Sciatic nerve (tissue), 2 donors: ENCODE data around the gene WASF3. TPM values are rescaled to one million over a fixed set of nuclear protein-coding genes. Genes with fewer than 3 reads are reported as not detected.

Source experiments
- ATAC-seq: fragments of 200-7000 bp; cut with Tn5 transposase; one replicate; pipeline ENCODE4 v1.9.1; 2020; ENCODE audit warnings: mild to moderate bottlenecking, moderate library complexity
- DNase-seq: peaks from one replicate; pipeline ENCODE4 v3.0.0-alpha.2; 2020; ENCODE audit warnings: low spot score
- intact Hi-C: fragments of 100-400 bp; cut with DNase I; formaldehyde crosslinking; loops from one replicate; pipeline ENCODE4 v1.14.2; 2022
- total RNA-seq: library from RNA; stranded (reverse); fragmentation: NEBNext Ultra II Directional; extraction: Animal tissue kit (Norgen Biotek cat#: 25700); gene quantifications from one replicate; pipeline ENCODE4 v1.2.1, GENCODE V29; 2021
- donor health status: DM: no; HTN: no; CAD: no.
- donor health status: DM: no; HTN: no; CAD: no.

The WASF3 gene
- total RNA-seq, 1 donor from 2014 or later, result 33.3 TPM

DNA sequence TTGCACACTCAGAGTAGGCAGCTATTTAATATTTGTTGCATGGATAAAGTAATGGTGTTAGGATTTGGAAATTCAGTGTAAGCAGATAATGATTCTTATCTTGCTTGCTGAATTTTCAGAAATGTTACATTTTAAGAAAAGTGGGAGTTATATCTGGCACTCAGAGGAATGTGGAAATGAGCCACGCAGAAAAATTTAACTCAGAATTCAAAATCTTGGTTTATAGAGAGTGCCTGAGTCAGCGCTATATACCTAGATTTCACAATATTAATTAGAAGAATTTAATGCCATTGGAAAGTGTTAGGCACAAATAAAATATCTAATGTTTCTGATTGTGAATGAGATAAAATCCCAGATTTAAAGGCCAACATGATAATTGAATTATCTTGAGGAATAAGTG is 106.8 kb downstream of the WASF3 start:
- ATAC-seq (no peak), DNase-seq (no peak)
- intact Hi-C loops, result no loop called here

DNA sequence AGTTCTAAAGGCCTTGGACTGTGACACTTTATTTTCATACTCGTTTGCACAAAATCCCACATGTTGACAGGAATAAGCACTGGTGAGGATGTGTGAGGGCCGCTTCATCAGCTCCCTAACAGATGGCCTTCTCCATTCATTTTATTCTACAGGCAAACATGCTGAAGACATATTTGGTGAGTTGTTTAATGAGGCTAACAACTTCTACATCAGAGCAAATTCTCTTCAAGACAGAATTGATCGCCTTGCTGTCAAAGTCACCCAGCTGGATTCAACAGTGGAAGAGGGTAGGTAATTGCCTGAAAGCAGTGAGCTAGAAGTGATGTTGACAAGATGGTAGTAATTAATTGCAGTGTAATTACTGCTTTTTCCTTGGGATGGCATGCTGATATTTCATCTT is 107.4 kb downstream of the WASF3 start:
- ATAC-seq (no peak), DNase-seq (no peak)
- intact Hi-C loops, result no loop called here

DNA sequence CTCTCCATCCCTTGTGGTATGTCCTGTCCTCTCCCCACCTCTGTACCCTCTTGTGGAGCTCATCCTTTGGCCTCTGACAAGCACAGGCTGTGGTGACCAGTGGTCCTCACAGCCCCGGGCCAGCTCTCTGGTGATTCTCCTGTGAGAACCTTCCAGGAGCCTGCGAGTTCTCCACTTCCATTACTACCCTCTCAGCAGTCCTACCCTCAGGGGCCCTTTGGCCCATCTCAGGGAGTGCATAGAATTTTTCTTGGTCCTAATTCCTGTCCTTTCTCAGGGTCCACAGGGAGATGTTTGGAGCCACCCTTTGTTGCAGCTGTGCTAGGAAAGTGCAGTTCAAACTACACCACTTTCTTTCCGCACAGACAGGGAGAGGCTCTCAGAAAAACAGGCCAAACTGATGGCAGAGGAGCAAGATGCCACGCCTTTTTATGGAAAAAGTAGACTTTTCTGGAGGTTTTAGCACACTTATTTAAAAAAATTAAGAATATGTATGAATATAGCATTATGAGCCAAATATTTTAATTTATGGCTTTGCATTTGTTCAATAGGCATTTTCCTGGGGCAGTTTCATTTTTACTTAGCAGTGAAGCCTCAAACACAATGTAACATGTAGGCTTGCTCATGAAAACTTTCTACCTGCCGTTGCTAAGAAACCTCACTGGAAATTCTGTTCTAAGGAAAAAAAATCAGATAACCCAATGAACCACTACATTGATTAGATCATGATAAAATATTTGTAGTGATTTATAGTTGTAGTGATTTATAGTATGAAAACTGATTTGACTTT is 111.1 kb downstream of the WASF3 start:
- intact Hi-C loops, result no loop called here
- no peak for ATAC-seq
- no peak for DNase-seq

DNA sequence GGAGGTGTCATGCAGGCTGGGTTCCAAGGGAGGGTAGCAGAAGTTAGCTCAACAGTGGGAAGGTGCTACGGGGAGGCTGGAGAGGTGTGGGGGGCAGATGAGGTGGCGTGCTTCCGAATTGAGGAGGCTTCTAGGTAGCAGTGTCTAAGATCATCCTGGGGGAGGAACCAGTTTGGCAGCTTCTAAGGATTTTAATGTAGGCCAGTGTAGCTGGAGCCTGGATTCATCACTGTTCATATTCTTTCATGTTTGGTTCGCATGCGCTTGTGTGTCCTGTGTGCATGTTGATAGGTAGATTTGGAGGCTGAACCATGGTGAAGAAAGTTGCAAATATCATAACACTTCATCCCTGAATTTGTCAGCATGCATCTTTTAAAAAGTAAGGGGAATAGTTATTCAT is 116.4 kb downstream of the WASF3 start:
- ATAC-seq (no peak), DNase-seq (no peak)
- intact Hi-C loops, result no loop called here

DNA sequence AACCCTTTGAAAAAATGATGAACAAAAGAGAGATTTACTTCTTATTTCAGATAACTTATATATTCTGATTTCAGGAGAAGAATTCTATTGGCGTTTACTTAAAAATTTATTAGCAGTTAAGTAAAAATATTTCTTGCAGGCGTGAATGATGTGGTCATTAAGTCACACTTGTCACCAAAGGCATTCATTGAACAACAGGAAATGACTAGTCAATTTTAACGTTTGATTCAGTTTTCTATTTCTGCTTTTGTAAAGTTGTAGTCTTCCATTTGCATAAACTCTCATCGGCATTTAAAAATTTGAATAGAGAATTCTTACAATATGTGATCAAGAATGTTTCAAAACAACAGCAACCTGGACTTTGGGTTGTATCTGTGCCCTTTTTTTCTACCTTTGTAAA is 119.7 kb downstream of the WASF3 start:
- intact Hi-C loops, result no loop called here
- DNase-seq (no peak), ATAC-seq (no peak)

DNA sequence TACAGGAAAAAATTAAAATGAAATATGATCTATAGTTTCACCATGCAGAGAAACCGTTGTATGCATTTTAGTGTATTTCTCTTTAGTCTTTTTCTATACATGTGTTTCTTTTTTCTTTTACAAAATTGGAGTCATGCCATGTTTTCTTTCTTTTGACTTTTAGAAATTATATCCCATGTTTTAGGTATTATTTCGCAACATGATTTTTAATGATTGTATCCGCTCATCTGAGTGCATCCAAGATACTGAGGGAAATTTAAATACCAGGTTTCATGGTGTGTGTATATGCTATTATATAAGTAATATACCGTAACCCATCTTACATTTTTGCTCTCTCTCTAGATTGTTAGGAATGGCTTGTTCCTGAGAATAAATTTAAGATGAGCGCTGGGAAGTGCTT is 120.8 kb downstream of the WASF3 start:
- ATAC-seq (no peak), DNase-seq (no peak)
- intact Hi-C loops, result no loop called here

DNA sequence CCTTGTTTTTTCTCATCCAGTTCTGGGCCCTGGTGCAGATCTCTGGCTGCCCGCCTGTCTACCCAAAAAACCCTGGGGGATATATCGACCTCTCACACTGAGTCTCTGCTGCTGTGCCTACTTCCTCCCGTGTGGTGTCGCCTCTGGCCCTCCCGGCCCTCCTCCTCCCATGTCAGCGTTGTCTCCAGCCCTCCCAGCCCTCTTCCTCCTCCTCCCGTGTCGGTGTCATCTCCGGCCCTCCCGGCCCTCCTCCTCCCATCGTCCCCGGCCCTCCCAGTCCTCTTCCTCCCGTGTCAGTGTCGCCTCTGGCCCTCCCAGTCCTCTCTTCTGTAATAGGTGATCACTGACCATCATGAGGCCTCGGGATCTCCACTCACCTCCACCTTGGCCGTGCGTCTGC is 121.3 kb downstream of the WASF3 start:
- DNase-seq (no peak), ATAC-seq (no peak)
- intact Hi-C loops, result no loop called here

DNA sequence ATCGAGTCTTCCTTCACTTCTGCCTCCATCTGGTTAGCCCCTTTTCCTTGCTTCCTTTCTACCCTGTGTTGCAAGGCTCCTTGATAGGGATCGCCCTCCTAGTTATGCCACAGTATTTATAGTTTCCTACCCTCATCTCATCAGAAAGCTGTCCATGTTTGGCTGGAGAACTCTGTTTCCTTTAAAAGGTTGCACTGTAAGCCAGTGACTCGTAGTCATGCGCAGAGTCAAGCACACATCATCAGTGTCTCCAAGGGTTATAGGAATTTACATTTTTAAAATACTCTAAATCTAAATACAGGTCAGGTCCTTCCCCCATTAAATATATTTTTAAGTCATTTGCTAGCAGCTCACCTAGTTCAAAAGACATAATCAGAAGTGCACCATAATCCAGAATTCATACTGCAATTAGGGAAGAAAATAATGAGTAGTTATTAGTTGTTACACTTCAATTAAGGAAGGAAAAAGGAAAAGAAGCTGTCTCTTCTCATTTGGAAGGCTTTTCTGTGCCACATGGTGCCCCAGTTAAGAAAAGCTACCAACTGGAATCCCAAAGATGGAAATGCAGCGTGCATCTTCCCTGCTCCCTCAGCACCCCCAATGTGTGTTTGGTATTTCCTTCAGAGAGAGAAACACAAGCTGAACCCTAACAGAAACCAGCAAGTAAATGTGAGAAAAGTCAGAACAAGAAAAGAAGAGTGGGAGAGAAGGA is 122.1 kb downstream of the WASF3 start:
- DNase-seq (no peak), ATAC-seq (no peak)
- intact Hi-C loops, result no loop called here

DNA sequence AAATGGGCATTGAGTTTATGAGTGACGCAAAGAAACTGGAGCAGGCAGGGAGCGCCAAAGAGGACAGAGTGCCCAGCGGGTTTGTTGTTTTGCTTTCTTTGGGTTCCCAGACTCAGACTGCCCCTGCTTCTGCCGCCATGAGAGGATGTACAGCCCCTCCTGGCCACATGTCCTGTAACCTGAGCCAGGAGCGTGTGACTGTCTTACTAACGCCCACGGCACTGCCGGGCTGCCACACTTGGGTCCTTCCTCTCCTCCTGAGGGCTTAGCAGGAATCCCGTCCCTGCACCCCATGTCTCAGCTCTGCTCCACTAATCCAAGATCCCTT is 122.6 kb downstream of the WASF3 start:
- intact Hi-C loops, result no loop called here
- no peak for ATAC-seq
- DNase-seq, result no peak

DNA sequence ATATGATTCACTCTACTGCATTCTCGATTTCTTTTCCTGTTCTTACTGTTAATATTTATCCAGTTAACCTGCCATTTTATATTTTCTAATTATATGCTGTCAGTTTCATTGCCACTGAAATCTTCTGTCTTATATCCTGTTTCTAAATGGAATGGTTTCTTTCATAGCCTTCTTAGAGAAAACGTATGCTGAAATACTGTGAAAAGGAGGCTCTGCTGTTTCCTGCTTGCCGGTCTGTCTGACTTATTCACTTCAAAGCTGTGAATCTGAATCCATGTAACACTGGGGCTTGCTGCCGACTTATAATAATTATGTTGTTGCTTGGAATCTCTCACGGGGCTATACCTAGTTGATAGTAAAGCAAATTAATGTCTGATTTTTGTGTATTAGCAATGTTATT is 123.1 kb downstream of the WASF3 start:
- ATAC-seq, result no peak
- no peak for DNase-seq
- intact Hi-C loops, result no loop called here

DNA sequence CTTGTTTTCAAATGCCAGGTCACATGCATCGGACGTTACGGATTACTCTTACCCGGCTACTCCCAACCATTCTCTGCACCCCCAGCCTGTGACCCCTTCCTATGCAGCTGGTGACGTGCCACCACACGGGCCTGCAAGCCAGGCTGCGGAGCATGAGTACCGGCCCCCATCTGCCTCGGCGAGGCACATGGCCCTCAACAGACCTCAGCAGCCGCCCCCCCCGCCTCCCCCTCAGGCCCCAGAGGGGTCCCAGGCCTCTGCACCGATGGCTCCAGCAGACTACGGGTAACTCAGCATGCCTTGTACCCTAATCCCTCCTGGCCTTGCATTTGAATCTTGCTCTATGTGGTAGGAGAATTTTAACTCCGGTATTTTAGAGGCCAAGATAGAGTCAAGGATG is 123.6 kb downstream of the WASF3 start:
- DNase-seq (no peak), ATAC-seq (no peak)
- intact Hi-C loops, result no loop called here

DNA sequence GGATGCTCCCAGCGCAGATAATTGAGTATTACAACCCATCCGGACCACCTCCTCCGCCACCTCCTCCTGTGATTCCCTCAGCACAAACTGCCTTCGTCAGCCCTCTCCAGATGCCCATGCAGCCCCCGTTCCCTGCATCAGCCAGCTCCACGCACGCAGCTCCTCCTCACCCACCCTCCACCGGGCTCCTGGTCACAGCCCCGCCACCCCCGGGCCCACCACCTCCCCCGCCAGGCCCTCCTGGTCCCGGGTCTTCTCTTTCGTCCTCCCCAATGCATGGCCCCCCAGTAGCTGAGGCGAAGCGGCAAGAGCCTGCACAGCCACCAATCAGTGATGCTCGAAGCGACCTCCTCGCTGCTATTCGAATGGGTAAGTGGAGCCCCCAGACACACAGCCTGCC is 125.1 kb downstream of the WASF3 start:
- ATAC-seq, result no peak
- no peak for DNase-seq
- intact Hi-C loops, result no loop called here

DNA sequence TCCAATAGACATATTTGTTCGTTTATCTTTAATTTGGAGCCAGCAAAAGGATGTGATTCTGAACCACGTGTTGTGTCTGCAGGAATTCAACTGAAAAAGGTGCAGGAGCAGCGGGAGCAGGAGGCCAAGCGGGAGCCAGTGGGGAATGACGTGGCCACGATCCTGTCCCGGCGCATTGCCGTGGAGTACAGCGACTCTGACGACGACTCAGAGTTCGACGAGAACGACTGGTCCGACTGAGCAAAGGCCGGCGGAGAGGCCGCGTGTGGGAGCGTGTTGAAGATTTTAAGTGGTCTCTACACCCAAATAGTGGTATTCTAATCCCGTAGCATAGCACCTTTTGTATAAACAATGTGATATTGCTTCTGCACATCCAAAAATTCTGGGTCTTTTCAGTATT is 128.1 kb downstream of the WASF3 start:
- intact Hi-C loops, result no loop called here
- ATAC-seq (no peak), DNase-seq (no peak)

DNA sequence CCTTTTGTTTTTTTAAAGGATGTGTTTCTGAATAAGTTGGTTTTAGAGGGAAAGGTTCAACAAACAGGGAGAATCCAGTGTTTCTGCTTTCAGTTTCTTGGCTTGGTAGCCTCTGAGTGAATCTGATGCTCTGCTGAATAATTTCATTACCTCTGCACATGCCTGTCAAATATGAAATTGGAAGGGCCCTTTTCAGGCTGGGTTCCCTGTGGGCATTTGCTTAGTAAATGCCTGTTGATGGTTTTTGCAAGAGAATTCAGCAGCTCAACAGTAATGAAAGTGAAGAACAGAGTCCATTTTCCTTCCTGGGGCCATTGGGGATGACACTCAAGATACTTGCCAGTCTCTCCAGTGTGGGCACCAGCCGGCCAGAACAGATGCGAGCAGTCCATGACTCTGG is 128.8 kb downstream of the WASF3 start:
- ATAC-seq (no peak), DNase-seq (no peak)
- intact Hi-C loops, result no loop called here

DNA sequence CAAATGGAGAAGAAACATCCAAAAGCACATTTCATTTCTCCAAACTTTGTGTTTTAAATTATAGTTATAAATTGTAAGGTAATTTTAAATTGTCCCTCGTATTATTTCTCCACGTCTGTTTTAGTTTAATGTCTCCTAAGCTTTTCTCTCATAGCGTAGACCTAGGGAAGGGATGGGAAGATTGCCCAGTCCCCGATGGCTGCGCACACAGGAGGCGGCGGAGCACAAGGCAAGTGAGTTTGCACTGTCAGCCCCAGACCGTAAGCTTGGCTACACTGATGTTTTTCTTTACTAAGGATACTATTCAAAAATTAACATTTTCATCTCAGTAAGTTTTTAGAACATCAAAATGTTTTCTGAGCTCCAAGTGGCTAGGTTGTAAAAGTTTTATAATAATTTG is 130.8 kb downstream of the WASF3 start:
- intact Hi-C loops, result no loop called here
- ATAC-seq, result no peak
- no peak for DNase-seq

DNA sequence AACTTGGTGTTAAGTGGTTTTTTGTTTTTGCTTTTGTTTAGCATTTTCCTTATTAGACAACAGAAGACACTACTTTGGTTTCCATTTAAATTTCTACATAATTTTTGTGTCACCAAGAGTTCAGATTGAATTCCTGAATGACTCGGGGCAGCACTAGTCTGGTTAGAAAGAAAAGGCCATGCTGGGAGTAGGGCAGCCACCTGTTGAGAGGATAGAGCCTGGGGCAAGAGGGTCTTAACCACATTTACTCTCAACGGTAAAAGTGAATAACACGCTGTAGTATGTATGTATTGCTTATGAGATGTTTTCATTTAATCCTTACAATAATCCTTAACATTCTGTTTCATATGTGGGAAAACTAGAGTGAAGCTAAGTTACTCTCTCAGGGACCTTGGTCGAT is 131.5 kb downstream of the WASF3 start:
- intact Hi-C loops, result no loop called here
- DNase-seq (no peak), ATAC-seq (no peak)

DNA sequence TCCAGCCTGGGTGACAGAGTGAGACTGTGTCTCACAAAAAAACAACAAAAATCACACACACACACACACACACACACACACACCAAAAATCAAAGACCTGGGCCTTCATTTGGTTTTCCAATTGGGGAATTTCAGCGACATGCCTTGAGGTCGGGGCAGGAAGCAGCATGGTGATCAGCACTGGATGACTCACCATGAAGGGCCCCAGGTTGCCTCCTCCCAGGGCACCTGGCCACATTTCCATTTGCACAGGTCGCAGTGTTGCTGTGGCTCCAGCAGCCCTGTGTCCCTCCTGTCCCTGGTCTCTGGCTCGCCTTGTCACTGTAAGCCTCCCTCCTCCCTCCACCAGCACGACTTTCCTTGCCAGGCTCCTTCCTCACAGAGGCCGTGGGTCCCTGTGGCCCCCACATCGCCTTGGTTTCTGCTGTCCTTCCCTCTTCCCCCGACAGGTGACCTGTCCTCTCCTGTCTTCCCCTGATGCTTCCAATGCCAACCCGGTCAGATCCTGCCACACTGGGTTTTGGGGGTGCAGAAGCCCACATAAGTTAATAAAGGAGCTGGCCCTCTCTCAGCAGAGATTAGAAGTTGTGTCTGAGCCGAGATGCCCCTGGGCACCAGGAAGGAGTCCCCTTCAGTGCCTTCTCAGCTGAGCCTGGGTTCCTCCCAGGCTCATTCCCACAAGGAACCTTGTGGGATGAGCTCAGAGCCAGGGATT is 136.4 kb downstream of the WASF3 start:
- ATAC-seq (no peak), DNase-seq (no peak)
- intact Hi-C loops, result loop anchor here (2.0 to 10.0 kb wide), 2 partner anchors 63 to 509 kb away; no protein-coding TSS in a partner anchor

DNA sequence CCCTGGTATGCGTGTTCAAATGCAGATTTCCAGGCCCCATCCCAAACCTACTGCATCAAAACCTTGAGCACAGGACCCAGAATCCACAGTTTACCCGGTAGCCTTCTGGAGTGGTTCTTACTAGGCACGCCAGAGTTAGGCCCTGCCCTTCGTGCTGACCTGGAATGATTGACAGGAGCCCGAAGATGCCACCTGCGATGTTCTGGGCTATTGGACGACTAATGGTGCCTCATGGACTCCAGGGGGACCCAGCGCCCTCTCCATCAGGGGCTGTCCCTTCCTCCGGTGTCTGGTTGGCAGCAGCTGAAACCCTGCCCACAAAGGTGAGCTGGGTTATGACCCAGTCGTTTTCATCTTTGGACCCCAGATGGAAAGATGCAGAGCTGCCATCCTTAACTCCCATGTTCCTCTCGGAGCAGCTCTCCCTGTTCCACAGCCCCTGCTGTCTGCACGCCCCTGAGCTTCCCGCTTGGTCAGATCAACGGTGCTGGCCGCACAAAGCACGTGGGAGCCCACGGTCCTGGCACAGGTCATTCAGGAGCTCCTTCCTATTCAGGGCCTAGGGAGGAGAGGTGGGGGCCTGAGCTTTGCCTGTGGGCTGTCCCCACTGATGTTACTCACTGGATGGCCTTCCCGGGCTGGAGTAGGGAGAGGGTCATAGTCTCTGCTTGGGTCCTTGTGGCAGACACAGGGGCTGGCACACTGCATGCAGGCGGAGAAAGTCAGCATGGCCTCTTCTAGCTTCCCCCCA is 137.3 kb downstream of the WASF3 start:
- no peak for ATAC-seq
- intact Hi-C loops, result loop anchor here (10.0 kb wide), 1 partner anchor 510 kb away; no protein-coding TSS in a partner anchor

DNA sequence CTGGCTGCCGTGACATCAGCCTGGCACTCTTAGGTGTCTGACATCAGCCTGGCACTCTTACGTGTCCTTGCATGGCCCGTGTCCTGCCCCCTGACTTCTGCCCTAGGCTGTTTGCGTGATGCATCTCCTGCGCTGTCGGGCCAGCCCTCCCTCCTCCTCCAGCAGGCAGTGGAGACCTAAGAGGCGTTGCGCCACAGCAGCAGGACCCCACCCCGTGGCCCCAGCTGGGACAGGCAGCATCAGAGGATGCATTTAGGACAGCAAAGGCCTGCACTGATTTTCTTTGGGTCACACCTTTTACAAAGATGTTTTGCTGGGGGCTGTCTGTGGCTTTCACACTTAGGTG is 137.8 kb downstream of the WASF3 start:
- ATAC-seq (no peak), DNase-seq (no peak)
- intact Hi-C loops, result loop anchor here (10.0 kb wide), 1 partner anchor 511 kb away; no protein-coding TSS in a partner anchor

More for the DNA sequence above, 137.3 kb downstream of the WASF3 start:
- no peak for DNase-seq
